Liver (tissue), 9 donors: ENCODE measurements around the gene MAPKAPK3. TPM values are rescaled to one million over a fixed set of nuclear protein-coding genes. Genes with fewer than 3 reads are reported as not detected.
A peak's percentile ranks its signal among the peaks of the same experiment; 100 is the strongest.

ENCODE experiments used
- DNase-seq: peaks from one replicate; pipeline ENCODE4 v3.0.0-alpha.2; 2017; ENCODE audit warnings: low spot score
- H3K27ac ChIP-seq, 2 donors: one replicate each; pipeline ENCODE4 v1.7.0; 2013; ENCODE audit warnings: inconsistent platforms in 2 of 2, low read length in 2 of 2, control low read depth in 1 of 2, low read depth in 1 of 2, mild to moderate bottlenecking in 1 of 2
- H3K27me3 ChIP-seq, 4 donors: one replicate each; pipeline versions ENCODE4 v1.6.1 to v1.7.0; 2013; ENCODE audit warnings: low read length in 3 of 4, inconsistent platforms in 1 of 4, mild to moderate bottlenecking in 1 of 4, moderate library complexity in 1 of 4; ENCODE audit not compliant: control insufficient read depth in 4 of 4, insufficient read depth in 4 of 4
- H3K36me3 ChIP-seq, 4 donors: one replicate each; pipeline versions ENCODE4 v1.6.1 to v1.7.0; 2013; ENCODE audit warnings: low read length in 3 of 4, mild to moderate bottlenecking in 3 of 4, low read depth in 1 of 4, moderate library complexity in 1 of 4; ENCODE audit not compliant: control insufficient read depth in 4 of 4, insufficient read depth in 3 of 4
- H3K4me1 ChIP-seq, 4 donors: one replicate each; pipeline versions ENCODE4 v1.6.1 to v1.7.0; 2013; ENCODE audit warnings: low read length in 3 of 4, mild to moderate bottlenecking in 3 of 4, moderate library complexity in 1 of 4; ENCODE audit not compliant: control insufficient read depth in 4 of 4, insufficient read depth in 4 of 4
- H3K4me3 ChIP-seq, 3 donors: one replicate each; pipeline versions ENCODE4 v1.6.1 to v1.7.0; 2013; ENCODE audit warnings: low read length in 3 of 3, control low read depth in 1 of 3, low read depth in 1 of 3, mild to moderate bottlenecking in 1 of 3
- H3K9ac ChIP-seq, 2 donors: one replicate each; pipeline ENCODE4 v1.7.0; 2013; ENCODE audit warnings: low read length in 2 of 2, mild to moderate bottlenecking in 2 of 2, moderate library complexity in 2 of 2, control low read depth in 1 of 2, low read depth in 1 of 2
- H3K9me3 ChIP-seq, 4 donors: one replicate each; pipeline versions ENCODE4 v1.6.1 to v1.7.0; 2013; ENCODE audit warnings: low read length in 3 of 4; ENCODE audit not compliant: control insufficient read depth in 4 of 4
- CTCF ChIP-seq: fragments of 150-350 bp; IDR thresholded peaks from 2 replicates; pipeline ENCODE4 v1.5.1; 2017; ENCODE audit warnings: improper control_type of control experiment, low read depth, low read length; ENCODE audit not compliant: missing input control
- EGR1 ChIP-seq, 2 donors: IDR thresholded peaks; 2 replicates each; pipeline ENCODE4 v1.6.1; 2016 to 2018; ENCODE audit warnings: antibody characterized with exemption in 2 of 2, low read depth in 2 of 2
- FOXA1 ChIP-seq: IDR thresholded peaks from 2 replicates; pipeline ENCODE4 v1.6.1; 2016; ENCODE audit warnings: antibody characterized with exemption
- FOXA2 ChIP-seq: IDR thresholded peaks from 2 replicates; pipeline ENCODE4 v1.6.1; 2016; ENCODE audit warnings: antibody characterized with exemption
- HNF4A ChIP-seq, 2 donors: conservative IDR thresholded peaks; 2 replicates each; pipeline ENCODE4 v1.6.1; 2016; ENCODE audit warnings: antibody characterized with exemption in 2 of 2, mild to moderate bottlenecking in 2 of 2
- HNF4G ChIP-seq: IDR thresholded peaks from 2 replicates; pipeline ENCODE4 v1.6.1; 2016; ENCODE audit warnings: antibody characterized with exemption
- JUND ChIP-seq, 2 donors: IDR thresholded peaks; 2 replicates each; pipeline ENCODE4 v1.6.1; 2016; ENCODE audit warnings: antibody characterized with exemption in 2 of 2
- NR2F2 ChIP-seq: IDR thresholded peaks from 2 replicates; pipeline ENCODE4 v1.6.1; 2016; ENCODE audit warnings: antibody characterized with exemption
- RAD21 ChIP-seq, 2 donors: IDR thresholded peaks; 2 replicates each; pipeline ENCODE4 v1.6.1; 2016; ENCODE audit warnings: antibody characterized with exemption in 2 of 2, mild to moderate bottlenecking in 2 of 2
- RXRA ChIP-seq, 2 donors: IDR thresholded peaks; 2 replicates each; pipeline ENCODE4 v1.6.1; 2017 to 2018; ENCODE audit warnings: antibody characterized with exemption in 2 of 2, mild to moderate bottlenecking in 1 of 2
- SP1 ChIP-seq: IDR thresholded peaks from 2 replicates; pipeline ENCODE4 v1.6.1; 2018; ENCODE audit warnings: antibody characterized with exemption, mild to moderate bottlenecking
- YY1 ChIP-seq: IDR thresholded peaks from 2 replicates; pipeline ENCODE4 v1.6.1; 2016; ENCODE audit warnings: antibody characterized with exemption, mild to moderate bottlenecking
- WGBS: extraction: QIAGEN DNeasy Blood & Tissue Kit; methylation state at CpG from one replicate; pipeline ENCODE4 v1.1.7; 2013; 5-methylcytosine and 5-hydroxymethylcytosine counted together
- polyA plus RNA-seq, 2 donors: library from polyadenylated mRNA; stranded (reverse) in 1 of 2; unstranded in 1 of 2; fragments of 200-250 nt in 1 of 2; fragments of >200 nt in 1 of 2; fragmentation: Nextera tagmentation in 1 of 2; extraction: Ambion mirVana in 1 of 2; gene quantifications; one replicate each; pipeline versions ENCODE4 v1.2.1 to v1.2.3, GENCODE V29; 2013 to 2015
- total RNA-seq, 2 donors: library from RNA; depleted of rRNA; stranded (reverse); fragments of >200 nt; gene quantifications; one replicate each; pipeline ENCODE4 v1.2.3, GENCODE V29; 2014
- TF ChIP-seq, protein P1 (sequence below): IDR thresholded peaks from 2 replicates; pipeline ENCODE4 v1.6.1; 2016; ENCODE audit warnings: antibody characterized with exemption
- TF ChIP-seq, protein P2 (sequence below): IDR thresholded peaks from 2 replicates; pipeline ENCODE4 v1.6.1; 2016; ENCODE audit warnings: antibody characterized with exemption, mild to moderate bottlenecking
- donor health status: healthy.
- donor health status: healthy.
- donor health status: healthy.
- donor health status: healthy.
- donor health status: healthy.

Gene MAPKAPK3
- total and polyA plus RNA-seq, 4 donors, result 13.9 to 32.9 (median 19.0) TPM

GRCh38 chr3:50608278-50608677, 8.7 kb upstream of the MAPKAPK3 start:
- peak overlapping the region; percentile 6 to 91 (median 88) for H3K4me3 ChIP-seq
- H3K27ac ChIP-seq, result peak overlapping the region in 1 of 2 donors; percentile 15

GRCh38 chr3:50609071-50609762, 7.7 kb upstream of the MAPKAPK3 start:
- Histone ChIP-seq H3K36me3 (peaks cover 9 to 24% (median 15%) of the 10 kb centered on the region in 4 donors), H3K4me3 (peak overlapping the region; percentile 73 to 91 (median 88)), H3K9me3 (no peaks in the 10 kb centered on the region), H3K4me1 (peaks cover 14 to 79% (median 64%) of the 10 kb centered on the region in 4 donors), H3K27me3 (no peaks in the 10 kb centered on the region), H3K27ac (peak overlapping the region; percentile 2 to 5), H3K9ac (peak overlapping the region; percentile 29 to 62)
- WGBS, result 83% methylated on average over 5 of the region's 5 CpGs
- DNase-seq, result no peak
- no peak for TF ChIP-seq RXRA (IDR thresholded peaks at IDR 0.05)
- no peak for TF ChIP-seq HNF4A (conservative IDR thresholded peaks at IDR 0.05)
- TF ChIP-seq HNF4G, result no peak
- TF ChIP-seq CTCF, result no peak
- TF ChIP-seq, protein P1, sequence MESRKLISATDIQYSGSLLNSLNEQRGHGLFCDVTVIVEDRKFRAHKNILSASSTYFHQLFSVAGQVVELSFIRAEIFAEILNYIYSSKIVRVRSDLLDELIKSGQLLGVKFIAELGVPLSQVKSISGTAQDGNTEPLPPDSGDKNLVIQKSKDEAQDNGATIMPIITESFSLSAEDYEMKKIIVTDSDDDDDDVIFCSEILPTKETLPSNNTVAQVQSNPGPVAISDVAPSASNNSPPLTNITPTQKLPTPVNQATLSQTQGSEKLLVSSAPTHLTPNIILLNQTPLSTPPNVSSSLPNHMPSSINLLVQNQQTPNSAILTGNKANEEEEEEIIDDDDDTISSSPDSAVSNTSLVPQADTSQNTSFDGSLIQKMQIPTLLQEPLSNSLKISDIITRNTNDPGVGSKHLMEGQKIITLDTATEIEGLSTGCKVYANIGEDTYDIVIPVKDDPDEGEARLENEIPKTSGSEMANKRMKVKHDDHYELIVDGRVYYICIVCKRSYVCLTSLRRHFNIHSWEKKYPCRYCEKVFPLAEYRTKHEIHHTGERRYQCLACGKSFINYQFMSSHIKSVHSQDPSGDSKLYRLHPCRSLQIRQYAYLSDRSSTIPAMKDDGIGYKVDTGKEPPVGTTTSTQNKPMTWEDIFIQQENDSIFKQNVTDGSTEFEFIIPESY, result no peak
- TF ChIP-seq EGR1 (IDR thresholded peaks at IDR 0.05; ENCODE audit: low read depth in 2 of 2), result no peak
- no peak for TF ChIP-seq SP1
- no peak for TF ChIP-seq FOXA1
- TF ChIP-seq, protein P2, sequence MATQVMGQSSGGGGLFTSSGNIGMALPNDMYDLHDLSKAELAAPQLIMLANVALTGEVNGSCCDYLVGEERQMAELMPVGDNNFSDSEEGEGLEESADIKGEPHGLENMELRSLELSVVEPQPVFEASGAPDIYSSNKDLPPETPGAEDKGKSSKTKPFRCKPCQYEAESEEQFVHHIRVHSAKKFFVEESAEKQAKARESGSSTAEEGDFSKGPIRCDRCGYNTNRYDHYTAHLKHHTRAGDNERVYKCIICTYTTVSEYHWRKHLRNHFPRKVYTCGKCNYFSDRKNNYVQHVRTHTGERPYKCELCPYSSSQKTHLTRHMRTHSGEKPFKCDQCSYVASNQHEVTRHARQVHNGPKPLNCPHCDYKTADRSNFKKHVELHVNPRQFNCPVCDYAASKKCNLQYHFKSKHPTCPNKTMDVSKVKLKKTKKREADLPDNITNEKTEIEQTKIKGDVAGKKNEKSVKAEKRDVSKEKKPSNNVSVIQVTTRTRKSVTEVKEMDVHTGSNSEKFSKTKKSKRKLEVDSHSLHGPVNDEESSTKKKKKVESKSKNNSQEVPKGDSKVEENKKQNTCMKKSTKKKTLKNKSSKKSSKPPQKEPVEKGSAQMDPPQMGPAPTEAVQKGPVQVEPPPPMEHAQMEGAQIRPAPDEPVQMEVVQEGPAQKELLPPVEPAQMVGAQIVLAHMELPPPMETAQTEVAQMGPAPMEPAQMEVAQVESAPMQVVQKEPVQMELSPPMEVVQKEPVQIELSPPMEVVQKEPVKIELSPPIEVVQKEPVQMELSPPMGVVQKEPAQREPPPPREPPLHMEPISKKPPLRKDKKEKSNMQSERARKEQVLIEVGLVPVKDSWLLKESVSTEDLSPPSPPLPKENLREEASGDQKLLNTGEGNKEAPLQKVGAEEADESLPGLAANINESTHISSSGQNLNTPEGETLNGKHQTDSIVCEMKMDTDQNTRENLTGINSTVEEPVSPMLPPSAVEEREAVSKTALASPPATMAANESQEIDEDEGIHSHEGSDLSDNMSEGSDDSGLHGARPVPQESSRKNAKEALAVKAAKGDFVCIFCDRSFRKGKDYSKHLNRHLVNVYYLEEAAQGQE, result no peak

More at GRCh38 chr3:50608278-50608677, 8.7 kb upstream of the MAPKAPK3 start:
- TF ChIP-seq, protein P2, result no peak
- TF ChIP-seq JUND (IDR thresholded peaks at IDR 0.05), result no peak
- no peak for TF ChIP-seq FOXA1
- no peak for TF ChIP-seq NR2F2
- TF ChIP-seq HNF4A (conservative IDR thresholded peaks at IDR 0.05), result no peak
- TF ChIP-seq CTCF, result no peak
- no peak for TF ChIP-seq RAD21 (IDR thresholded peaks at IDR 0.05)
- TF ChIP-seq FOXA2, result no peak
- TF ChIP-seq YY1, result no peak
- H3K4me1 ChIP-seq, result peaks cover 14 to 77% (median 61%) of the 10 kb centered on the region in 4 donors
- no peak for DNase-seq
- H3K36me3 ChIP-seq, result peaks cover 9 to 24% (median 16%) of the 10 kb centered on the region in 4 donors
- H3K27me3 ChIP-seq, result no peaks in the 10 kb centered on the region
- WGBS, result 78% methylated on average over 7 of the region's 7 CpGs
- H3K9ac ChIP-seq, result peak overlapping the region in 1 of 2 donors; percentile 62
- no peaks in the 10 kb centered on the region for H3K9me3 ChIP-seq
